Activated CD4-positive, alpha-beta T cell treated with anti-CD3 and anti-CD28 coated beads, Interleukin-2, amount 50 U/mL, for 24 hours (primary cell): Measurements from ENCODE around the gene KLHDC7B.

Source experiments
- DNase-seq, 2 donors: peaks; one replicate each; pipeline ENCODE4 v3.0.0-alpha.2; 2020; ENCODE audit warnings: low read depth in 1 of 2, low spot score in 1 of 2

Gene KLHDC7B

DNA sequence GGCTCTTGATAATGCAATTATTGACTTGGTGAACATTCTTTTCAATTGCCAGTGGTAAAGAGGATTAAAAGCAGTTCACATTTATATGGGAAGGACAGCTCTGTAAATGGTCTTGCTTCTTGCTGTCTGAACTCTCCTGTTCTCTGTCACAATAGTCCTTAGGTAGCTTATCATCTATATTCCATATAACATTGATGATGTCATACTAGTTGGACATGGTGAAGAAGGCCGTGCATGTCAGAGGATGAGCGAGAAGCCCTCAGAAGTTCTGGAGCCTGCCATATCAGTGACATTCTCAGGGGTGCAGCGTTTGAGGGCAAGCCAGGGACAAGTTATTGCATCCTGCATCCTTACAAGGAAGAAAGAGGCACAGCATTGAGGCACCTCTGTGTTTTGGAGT, 39.5 kb downstream of the KLHDC7B start:
- DNase-seq: no peak

DNA sequence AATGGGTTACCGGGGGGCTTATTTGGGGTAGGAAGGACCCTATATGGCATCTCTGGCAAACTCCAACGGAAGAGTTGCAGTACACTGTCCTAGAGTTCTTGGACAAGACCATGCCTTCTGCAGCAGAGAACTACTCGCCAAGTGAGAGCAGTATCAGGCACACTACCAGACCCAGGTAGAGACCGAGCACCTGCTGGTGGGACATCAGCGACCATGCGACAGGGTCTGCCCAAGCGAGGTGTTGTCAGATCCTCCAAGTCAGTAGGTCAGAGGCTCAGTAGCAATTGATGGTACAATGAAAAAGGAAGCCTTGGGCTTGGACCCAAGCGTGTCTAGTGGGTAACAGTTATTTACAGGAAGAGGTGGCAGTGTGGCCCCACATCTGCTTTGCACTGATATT, 40.1 kb downstream of the KLHDC7B start:
- no peak for DNase-seq

DNA sequence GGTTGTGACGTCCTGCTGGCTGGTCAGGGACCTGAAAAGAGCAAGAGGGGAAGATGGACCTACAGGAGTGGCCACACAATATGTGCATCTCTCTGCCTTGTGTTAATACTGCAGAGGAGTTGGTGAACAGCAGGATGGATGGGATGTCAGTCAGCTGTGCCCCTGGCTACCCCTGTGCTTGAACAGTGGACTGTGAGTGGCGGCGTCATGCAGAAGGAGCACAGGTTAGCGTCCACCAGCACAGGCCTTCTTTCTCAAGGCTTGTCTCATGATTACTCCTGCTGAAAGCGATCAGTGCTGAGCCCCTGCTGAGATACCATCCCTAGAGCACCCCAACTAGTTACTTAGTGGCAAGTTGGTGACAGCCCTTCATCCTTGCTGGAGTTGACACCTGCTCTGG, 40.7 kb downstream of the KLHDC7B start:
- DNase-seq: no peak

DNA sequence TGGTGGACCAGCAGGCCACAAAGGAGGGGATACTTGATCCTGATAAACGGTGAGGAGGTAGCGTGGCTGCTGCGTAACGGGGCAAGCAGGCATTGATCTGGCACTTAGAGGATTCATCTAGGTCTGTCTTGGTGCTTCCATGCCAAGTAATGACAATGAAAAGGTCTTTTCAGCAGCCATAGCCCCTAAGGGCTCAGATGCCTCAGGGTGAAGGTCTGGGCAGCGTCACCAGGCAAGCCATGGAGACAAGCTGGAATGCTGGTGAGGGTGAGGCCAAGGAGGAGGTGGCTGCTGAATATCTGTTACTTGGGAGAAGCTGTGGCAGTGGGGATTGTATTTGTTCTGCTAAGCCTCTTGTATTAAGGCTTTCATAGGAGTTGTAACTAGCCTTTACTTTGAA, 41.7 kb downstream of the KLHDC7B start:
- no peak for DNase-seq

DNA sequence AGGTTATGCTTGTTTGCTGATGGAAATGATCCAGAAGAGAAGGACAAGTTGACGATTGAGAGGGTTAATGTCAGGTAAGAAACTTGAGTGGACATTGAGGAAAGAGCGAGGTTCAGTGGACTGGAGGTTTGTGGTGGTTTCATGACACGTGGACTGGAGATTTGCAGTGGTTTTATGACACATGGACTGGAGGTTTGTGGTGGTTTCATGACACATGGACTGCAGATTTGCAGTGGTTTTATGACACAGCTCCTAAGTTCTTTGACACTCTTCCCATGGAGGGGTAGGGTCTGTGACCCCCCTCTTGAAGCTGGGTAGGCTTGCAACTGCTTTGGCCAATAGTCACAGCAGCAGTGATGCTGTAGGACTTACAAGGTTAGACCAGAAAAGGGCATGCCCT, 49.5 kb downstream of the KLHDC7B start:
- no peak for DNase-seq

DNA sequence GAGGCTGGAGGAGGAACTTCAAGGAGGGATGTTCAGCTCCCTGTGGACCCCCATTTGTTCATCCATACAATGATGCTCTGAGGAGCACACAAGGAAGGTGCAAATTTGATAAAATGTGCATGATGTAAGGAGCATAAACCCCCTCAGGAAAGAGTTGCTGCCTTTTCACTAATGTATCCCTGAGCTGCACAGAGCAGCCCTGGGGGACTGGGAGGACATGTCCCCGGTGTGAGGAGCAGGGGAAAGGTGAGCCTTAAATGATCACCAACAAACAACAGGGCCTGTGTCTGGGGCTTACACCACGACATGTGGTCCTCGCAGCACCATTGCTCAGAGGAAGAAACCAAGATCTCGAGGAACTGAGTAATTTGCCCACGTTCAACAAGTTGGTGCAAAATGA, 51.4 kb downstream of the KLHDC7B start:
- DNase-seq: no peak

DNA sequence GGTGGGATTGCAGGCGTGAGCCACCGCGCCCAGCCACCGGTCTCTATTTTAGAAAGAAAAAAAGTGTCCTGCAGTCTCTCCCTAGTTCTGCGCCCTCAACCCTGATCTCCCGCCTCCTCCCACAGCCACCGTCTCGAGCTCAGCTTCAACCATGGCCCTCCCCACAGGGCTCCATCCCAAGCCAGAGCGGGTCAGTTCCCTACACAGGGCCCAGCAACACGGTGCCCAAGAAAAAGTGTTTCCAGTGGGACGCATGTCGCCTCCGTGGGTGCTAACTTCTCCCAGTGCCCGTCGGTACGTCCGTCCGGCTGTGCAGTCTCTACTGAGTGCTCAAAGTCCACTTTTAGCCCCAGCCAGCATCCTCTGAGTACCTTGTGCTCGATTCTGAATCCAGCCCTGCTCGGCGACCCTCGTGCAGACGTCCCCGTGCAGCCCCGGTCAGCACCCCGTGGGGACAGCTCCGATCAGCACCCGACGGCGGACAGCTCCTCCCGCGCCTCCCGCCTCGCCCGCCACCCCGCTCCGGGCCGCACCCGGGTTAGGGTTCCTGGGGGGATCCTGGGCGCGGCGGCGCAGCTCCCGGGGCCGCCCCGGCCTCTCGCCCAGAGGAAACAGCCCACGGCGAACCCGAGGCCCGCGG, 54.2 kb downstream of the KLHDC7B start:
- DNase-seq: peak; percentile 24 to 42

DNA sequence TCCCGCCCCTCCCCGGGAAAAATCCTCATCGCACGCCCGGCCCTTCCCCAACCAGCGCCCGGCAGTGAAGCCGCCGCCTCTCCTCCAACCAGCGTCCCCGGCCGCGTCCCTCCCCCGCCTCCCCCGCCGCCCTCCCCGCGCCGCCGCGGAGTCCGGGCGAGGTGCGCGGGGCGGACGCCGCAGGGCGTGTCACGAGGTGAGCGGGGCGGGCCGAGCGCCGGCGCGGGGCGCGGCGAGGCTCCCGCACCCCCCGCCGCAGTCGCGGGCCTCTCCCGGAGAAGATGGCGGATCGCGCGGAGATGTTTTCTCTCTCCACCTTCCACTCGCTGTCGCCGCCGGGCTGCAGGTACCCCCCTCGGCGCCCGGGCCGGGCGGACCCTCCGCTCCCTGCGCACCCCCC, 54.8 kb downstream of the KLHDC7B start, which contains the start of gene MAPK8IP2:
TSS of gene MAPK8IP2 (plus strand) at position 256 of the 400 bp plus-strand sequence. CDS start at position 282, 26 bp downstream.
- DNase-seq: no peak
